ENCODE measurements around the gene FLOT2. TPM values are rescaled to one million over a fixed set of nuclear protein-coding genes. Genes with fewer than 3 reads are reported as not detected.

FLOT2 gene
- total RNA-seq, 1 donor from 2014 or later = 98.8 TPM

Other genes starting within 250 kb of the FLOT2 start
- gene SDF2, start 235.8 kb downstream of the FLOT2 start, total RNA-seq = 47.9 and 51.0 TPM in 2 replicates
- 106 and 108 TPM in 2 replicates for gene SUPT6H, start 235.5 kb downstream of the FLOT2 start, total RNA-seq
- 4.4 and 5.2 TPM in 2 replicates for gene PROCA1, start 185.8 kb downstream of the FLOT2 start, total RNA-seq
- gene RAB34, start 179.9 kb downstream of the FLOT2 start, total RNA-seq = 17.6 and 18.2 TPM in 2 replicates
- 1,513 and 1,534 TPM in 2 replicates for gene RPL23A, start 177.7 kb downstream of the FLOT2 start, total RNA-seq
- gene TLCD1, start 171.5 kb downstream of the FLOT2 start, total RNA-seq = 9.5 and 11.5 TPM in 2 replicates
- 5.2 and 5.4 TPM in 2 replicates for gene NEK8, start 168.9 kb downstream of the FLOT2 start, total RNA-seq
- 178 and 182 TPM in 2 replicates for gene TRAF4, start 153.7 kb downstream of the FLOT2 start, total RNA-seq
- gene FAM222B, start 54.9 kb downstream of the FLOT2 start, total RNA-seq = 27.5 and 28.1 TPM in 2 replicates
- gene ERAL1, start 42.7 kb downstream of the FLOT2 start, total RNA-seq = 60.4 and 61.5 TPM in 2 replicates
- gene DHRS13, start 5.3 kb upstream of the FLOT2 start, total RNA-seq = 34.6 and 34.9 TPM in 2 replicates
- 58.4 and 64.9 TPM in 2 replicates for gene PHF12, start 53.8 kb upstream of the FLOT2 start, total RNA-seq
- gene SEZ6, start 108.3 kb upstream of the FLOT2 start, total RNA-seq = not detected in 2 replicates
- 1.8 and 2.1 TPM in 2 replicates for gene PIPOX, start 145.4 kb upstream of the FLOT2 start, total RNA-seq